HepG2 (cell line): ENCODE data around the gene CSNK1E. TPM values are rescaled to one million over a fixed set of nuclear protein-coding genes. Genes with fewer than 3 reads are reported as not detected.

ENCODE experiments used
- ARNTL ChIP-seq: sonication (generic); formaldehyde crosslinking; IDR thresholded peaks from 2 replicates; pipeline ENCODE4 v1.4.0; 2020; ENCODE audit warnings: mild to moderate bottlenecking, missing genetic modification reagents
- CEBPB ChIP-seq: IDR thresholded peaks from 2 replicates; pipeline ENCODE4 v1.6.1; 2011; ENCODE audit warnings: low read depth, low read length, improper control_type of control experiment, borderline replicate concordance
- FOXA3 ChIP-seq: IDR thresholded peaks from 2 replicates; pipeline ENCODE4 v1.6.1; 2016; ENCODE audit warnings: missing genetic modification reagents, missing compliant biosample characterization
- GATA4 ChIP-seq: sonication (generic); IDR thresholded peaks from 2 replicates; pipeline ENCODE4 v1.6.1; 2016; ENCODE audit warnings: antibody characterized with exemption, low read depth, borderline replicate concordance
- HDAC6 ChIP-seq: fragments of 200-600 bp; sonication (generic); IDR thresholded peaks from 2 replicates; pipeline ENCODE4 v1.7.0; 2017; ENCODE audit warnings: mild to moderate bottlenecking, antibody characterized with exemption, low read length, low read depth
- HOXA3 ChIP-seq: sonication (generic); formaldehyde crosslinking; IDR thresholded peaks from 2 replicates; pipeline ENCODE4 v1.5.0; 2020; ENCODE audit warnings: missing genetic modification reagents
- IRX3 ChIP-seq: sonication (generic); formaldehyde crosslinking; IDR thresholded peaks from 2 replicates; pipeline ENCODE4 v1.8.1; 2023; ENCODE audit warnings: mild to moderate bottlenecking, low read depth, missing genetic modification reagents, borderline replicate concordance
- MBNL3 ChIP-seq: fragments of 250-450 bp; sonication (Bioruptor Pico); conservative IDR thresholded peaks from 2 replicates; pipeline ENCODE4 v1.8.0; 2022; ENCODE audit warnings: mild to moderate bottlenecking, inconsistent platforms
- MTA3 ChIP-seq: sonication (generic); formaldehyde crosslinking; IDR thresholded peaks from 2 replicates; pipeline ENCODE4 v1.4.0; 2020; ENCODE audit warnings: missing genetic modification reagents
- NCOA1 ChIP-seq: sonication (generic); formaldehyde crosslinking; IDR thresholded peaks from 2 replicates; pipeline ENCODE4 v1.9.0; 2021; ENCODE audit warnings: missing genetic modification reagents
- NR2F6 ChIP-seq, 2 experiments: IDR thresholded peaks; 2 replicates each; pipeline ENCODE4 v1.6.1; 2016; ENCODE audit warnings: antibody characterized with exemption in 1 of 2, mild to moderate bottlenecking in 1 of 2
- POLR2A ChIP-seq, 2 experiments: IDR thresholded peaks; 2 replicates each; pipeline ENCODE4 v1.6.1; 2011; ENCODE audit warnings: low read depth in 2 of 2, low read length in 2 of 2, mild to moderate bottlenecking in 1 of 2, moderate library complexity in 1 of 2; ENCODE audit not compliant: insufficient read depth in 1 of 2
- RFXANK ChIP-seq: IDR thresholded peaks from 2 replicates; pipeline ENCODE4 v1.6.1; 2016
- SMC3 ChIP-seq: IDR thresholded peaks from 2 replicates; pipeline ENCODE4 v1.6.1; 2011; ENCODE audit warnings: low read length, improper control_type of control experiment
- SP2 ChIP-seq: sonication (generic); formaldehyde crosslinking; IDR thresholded peaks from 2 replicates; pipeline ENCODE4 v1.5.1; 2020; ENCODE audit warnings: mild to moderate bottlenecking, missing genetic modification reagents
- SSRP1 ChIP-seq: IDR thresholded peaks from 2 replicates; pipeline ENCODE4 v1.6.1; 2016; ENCODE audit warnings: control low read depth
- WIZ ChIP-seq: sonication (generic); formaldehyde crosslinking; IDR thresholded peaks from 2 replicates; pipeline ENCODE4 v1.5.1; 2020; ENCODE audit warnings: mild to moderate bottlenecking, missing genetic modification reagents
- ZNF121 ChIP-seq: sonication (generic); formaldehyde crosslinking; IDR thresholded peaks from 2 replicates; pipeline ENCODE4 v1.5.0; 2020; ENCODE audit warnings: mild to moderate bottlenecking, missing genetic modification reagents
- ZNF556 ChIP-seq: sonication (generic); formaldehyde crosslinking; IDR thresholded peaks from 2 replicates; pipeline ENCODE4 v1.4.0; 2020; ENCODE audit warnings: mild to moderate bottlenecking, missing genetic modification reagents, borderline replicate concordance
- ZNF782 ChIP-seq: sonication (generic); formaldehyde crosslinking; IDR thresholded peaks from 2 replicates; pipeline ENCODE4 v1.4.0; 2020; ENCODE audit warnings: missing genetic modification reagents, mild to moderate bottlenecking, borderline replicate concordance
- polyA plus RNA-seq, 8 experiments: library from polyadenylated mRNA; depleted of rRNA in 3 of 8; stranded (reverse) in 7 of 8; unstranded in 1 of 8; fragments of >200 nt; fragmentation: Illumina TruSeq in 4 of 8; extraction: Trizol in 4 of 8; gene quantifications; 2 replicates each; pipeline versions ENCODE4 v1.2.1 to v1.2.3, GENCODE V29; 2011 to 2016; ENCODE audit warnings: low read depth in 4 of 8, missing spikeins in 1 of 8, mixed read lengths in 1 of 8; ENCODE audit not compliant: insufficient read depth in 1 of 8
- total RNA-seq, 5 experiments: library from RNA; depleted of rRNA; stranded (reverse); fragments of >200 nt; fragmentation: Illumina TruSeq; extraction: Trizol; gene quantifications; 2 replicates each; pipeline ENCODE4 v1.2.3, GENCODE V29; 2016; ENCODE audit warnings: low read depth in 1 of 5
- TF ChIP-seq, protein P1 (sequence below): sonication (generic); formaldehyde crosslinking; IDR thresholded peaks from 2 replicates; pipeline ENCODE4 v1.4.0; 2020; ENCODE audit warnings: missing genetic modification reagents
- TF ChIP-seq, protein P2 (sequence below): sonication (generic); formaldehyde crosslinking; conservative IDR thresholded peaks from 2 replicates; pipeline ENCODE4 v1.4.0; 2020; ENCODE audit warnings: missing genetic modification reagents
- TF ChIP-seq, protein P3 (sequence below): sonication (generic); formaldehyde crosslinking; IDR thresholded peaks from 2 replicates; pipeline ENCODE4 v1.8.1; 2023; ENCODE audit warnings: missing genetic modification reagents, inconsistent platforms, borderline replicate concordance
- TF ChIP-seq, protein P4 (sequence below): sonication (generic); formaldehyde crosslinking; IDR thresholded peaks from 2 replicates; pipeline ENCODE4 v1.5.0; 2020; ENCODE audit warnings: mild to moderate bottlenecking, missing genetic modification reagents

CSNK1E gene
- total and polyA plus RNA-seq, 2 of the 13 experiments (the other 11 are each of a cell fraction or from before 2014, with no cell fraction given), result 34.7 to 129 TPM

DNA sequence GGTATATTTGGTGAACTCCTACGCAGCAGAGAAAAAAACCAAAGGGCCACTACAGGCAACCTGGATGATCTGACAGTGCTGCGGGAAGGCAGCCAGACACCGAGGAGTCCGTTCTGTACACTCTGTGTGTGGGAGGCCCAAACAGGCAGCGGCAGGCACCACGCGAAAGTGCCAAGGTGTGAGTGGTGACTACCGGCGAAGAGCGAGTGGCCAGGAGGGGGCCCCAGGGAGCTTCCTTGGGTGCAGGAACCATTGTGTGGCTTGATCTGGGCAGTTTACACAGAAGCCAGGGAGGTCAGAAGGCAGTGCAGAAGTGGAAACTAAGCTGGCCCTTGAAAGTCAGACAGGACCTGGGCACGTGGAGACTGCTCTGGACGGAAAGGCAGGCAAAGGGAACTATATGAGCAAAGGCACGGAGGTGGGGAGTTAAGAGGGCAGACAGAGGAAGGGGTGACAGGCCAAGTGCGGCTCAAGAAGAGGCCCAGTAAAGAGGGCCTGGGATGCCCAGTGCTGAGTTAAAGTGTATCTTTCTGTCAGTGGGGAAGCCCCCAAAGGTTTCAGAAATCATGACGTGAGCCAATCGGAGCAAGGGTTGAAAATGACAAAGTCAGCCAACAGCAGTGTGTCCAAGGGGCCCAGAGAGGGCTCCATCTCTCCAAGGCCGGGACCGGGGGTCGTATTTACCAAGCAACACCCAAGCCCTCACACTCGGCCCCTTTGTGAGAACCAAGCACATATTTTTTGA lies 55.0 kb downstream of the CSNK1E start (continued):
- TF ChIP-seq, protein P1, sequence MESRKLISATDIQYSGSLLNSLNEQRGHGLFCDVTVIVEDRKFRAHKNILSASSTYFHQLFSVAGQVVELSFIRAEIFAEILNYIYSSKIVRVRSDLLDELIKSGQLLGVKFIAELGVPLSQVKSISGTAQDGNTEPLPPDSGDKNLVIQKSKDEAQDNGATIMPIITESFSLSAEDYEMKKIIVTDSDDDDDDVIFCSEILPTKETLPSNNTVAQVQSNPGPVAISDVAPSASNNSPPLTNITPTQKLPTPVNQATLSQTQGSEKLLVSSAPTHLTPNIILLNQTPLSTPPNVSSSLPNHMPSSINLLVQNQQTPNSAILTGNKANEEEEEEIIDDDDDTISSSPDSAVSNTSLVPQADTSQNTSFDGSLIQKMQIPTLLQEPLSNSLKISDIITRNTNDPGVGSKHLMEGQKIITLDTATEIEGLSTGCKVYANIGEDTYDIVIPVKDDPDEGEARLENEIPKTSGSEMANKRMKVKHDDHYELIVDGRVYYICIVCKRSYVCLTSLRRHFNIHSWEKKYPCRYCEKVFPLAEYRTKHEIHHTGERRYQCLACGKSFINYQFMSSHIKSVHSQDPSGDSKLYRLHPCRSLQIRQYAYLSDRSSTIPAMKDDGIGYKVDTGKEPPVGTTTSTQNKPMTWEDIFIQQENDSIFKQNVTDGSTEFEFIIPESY (CRISPR knock-in tag), result no peak; the same call in 1 of the 2 replicates
- TF ChIP-seq ZNF782 (CRISPR knock-in tag), result peak; percentile 41; the same call in 1 of the 2 replicates
- TF ChIP-seq, protein P2, sequence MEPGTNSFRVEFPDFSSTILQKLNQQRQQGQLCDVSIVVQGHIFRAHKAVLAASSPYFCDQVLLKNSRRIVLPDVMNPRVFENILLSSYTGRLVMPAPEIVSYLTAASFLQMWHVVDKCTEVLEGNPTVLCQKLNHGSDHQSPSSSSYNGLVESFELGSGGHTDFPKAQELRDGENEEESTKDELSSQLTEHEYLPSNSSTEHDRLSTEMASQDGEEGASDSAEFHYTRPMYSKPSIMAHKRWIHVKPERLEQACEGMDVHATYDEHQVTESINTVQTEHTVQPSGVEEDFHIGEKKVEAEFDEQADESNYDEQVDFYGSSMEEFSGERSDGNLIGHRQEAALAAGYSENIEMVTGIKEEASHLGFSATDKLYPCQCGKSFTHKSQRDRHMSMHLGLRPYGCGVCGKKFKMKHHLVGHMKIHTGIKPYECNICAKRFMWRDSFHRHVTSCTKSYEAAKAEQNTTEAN, result no peak
- 0 out of 2 replicates have a peak, but pooled peaks have one; percentile 53 for TF ChIP-seq SSRP1
- no peak for TF ChIP-seq NCOA1 (CRISPR knock-in tag)
- TF ChIP-seq MTA3 (CRISPR knock-in tag), result no peak
- peak; percentile 47; the same call in 1 of the 2 replicates for TF ChIP-seq NR2F6 (IDR thresholded peaks at IDR 0.05)
- peak; percentile 55 for TF ChIP-seq NR2F6 (CRISPR knock-in tag; IDR thresholded peaks at IDR 0.05)
- TF ChIP-seq FOXA3 (CRISPR knock-in tag), result peak; percentile 44; the same call in 1 of the 2 replicates
- TF ChIP-seq SP2 (CRISPR knock-in tag), result no peak
- TF ChIP-seq POLR2A (IDR thresholded peaks at IDR 0.05; ENCODE audit: insufficient read depth in 1 of 2, low read depth in 2 of 2, low read length in 2 of 2), result no peak
- 0 out of 2 replicates have a peak, but pooled peaks have one; percentile 34 for TF ChIP-seq ARNTL (CRISPR knock-in tag)
- TF ChIP-seq, protein P3, sequence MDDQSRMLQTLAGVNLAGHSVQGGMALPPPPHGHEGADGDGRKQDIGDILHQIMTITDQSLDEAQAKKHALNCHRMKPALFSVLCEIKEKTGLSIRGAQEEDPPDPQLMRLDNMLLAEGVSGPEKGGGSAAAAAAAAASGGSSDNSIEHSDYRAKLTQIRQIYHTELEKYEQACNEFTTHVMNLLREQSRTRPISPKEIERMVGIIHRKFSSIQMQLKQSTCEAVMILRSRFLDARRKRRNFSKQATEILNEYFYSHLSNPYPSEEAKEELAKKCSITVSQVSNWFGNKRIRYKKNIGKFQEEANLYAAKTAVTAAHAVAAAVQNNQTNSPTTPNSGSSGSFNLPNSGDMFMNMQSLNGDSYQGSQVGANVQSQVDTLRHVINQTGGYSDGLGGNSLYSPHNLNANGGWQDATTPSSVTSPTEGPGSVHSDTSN (CRISPR knock-in tag), result no peak
- TF ChIP-seq SMC3, result peak; percentile 74
- TF ChIP-seq WIZ (CRISPR knock-in tag), result peak; percentile 34; the same call in 1 of the 2 replicates
- TF ChIP-seq GATA4, result no peak
- 0 out of 2 replicates have a peak, but pooled peaks have one; percentile 67 for TF ChIP-seq ZNF556
- TF ChIP-seq CEBPB, result no peak
- peak; percentile 17; the same call in 1 of the 2 replicates for TF ChIP-seq ZNF121 (CRISPR knock-in tag)
- no peak for TF ChIP-seq RFXANK (CRISPR knock-in tag)
- TF ChIP-seq MBNL3, result no peak
- no peak for TF ChIP-seq HDAC6
- TF ChIP-seq, protein P4, sequence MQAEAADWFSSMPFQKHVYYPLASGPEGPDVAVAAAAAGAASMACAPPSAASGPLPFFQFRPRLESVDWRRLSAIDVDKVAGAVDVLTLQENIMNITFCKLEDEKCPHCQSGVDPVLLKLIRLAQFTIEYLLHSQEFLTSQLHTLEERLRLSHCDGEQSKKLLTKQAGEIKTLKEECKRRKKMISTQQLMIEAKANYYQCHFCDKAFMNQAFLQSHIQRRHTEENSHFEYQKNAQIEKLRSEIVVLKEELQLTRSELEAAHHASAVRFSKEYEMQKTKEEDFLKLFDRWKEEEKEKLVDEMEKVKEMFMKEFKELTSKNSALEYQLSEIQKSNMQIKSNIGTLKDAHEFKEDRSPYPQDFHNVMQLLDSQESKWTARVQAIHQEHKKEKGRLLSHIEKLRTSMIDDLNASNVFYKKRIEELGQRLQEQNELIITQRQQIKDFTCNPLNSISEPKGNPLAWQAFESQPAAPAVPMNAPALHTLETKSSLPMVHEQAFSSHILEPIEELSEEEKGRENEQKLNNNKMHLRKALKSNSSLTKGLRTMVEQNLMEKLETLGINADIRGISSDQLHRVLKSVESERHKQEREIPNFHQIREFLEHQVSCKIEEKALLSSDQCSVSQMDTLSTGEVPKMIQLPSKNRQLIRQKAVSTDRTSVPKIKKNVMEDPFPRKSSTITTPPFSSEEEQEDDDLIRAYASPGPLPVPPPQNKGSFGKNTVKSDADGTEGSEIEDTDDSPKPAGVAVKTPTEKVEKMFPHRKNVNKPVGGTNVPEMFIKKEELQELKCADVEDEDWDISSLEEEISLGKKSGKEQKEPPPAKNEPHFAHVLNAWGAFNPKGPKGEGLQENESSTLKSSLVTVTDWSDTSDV (CRISPR knock-in tag), result no peak
- TF ChIP-seq HOXA3 (CRISPR knock-in tag), result peak; percentile 57; the same call in 1 of the 2 replicates
- no peak for TF ChIP-seq IRX3 (CRISPR knock-in tag)
